IPS-18c (cell line): Measurements from ENCODE around the gene RASGEF1B.

Source experiments
- H3K4me3 ChIP-seq: 2 replicates; pipeline ENCODE4 v1.7.0; 2013; ENCODE audit warnings: low read depth, mild to moderate bottlenecking, low read length, moderate library complexity; ENCODE audit not compliant: insufficient read depth
- H3K9me3 ChIP-seq: one replicate; pipeline ENCODE4 v1.6.1; 2013; ENCODE audit warnings: mild to moderate bottlenecking, low read length, moderate library complexity; ENCODE audit not compliant: control insufficient read depth, insufficient read depth

RASGEF1B gene

DNA sequence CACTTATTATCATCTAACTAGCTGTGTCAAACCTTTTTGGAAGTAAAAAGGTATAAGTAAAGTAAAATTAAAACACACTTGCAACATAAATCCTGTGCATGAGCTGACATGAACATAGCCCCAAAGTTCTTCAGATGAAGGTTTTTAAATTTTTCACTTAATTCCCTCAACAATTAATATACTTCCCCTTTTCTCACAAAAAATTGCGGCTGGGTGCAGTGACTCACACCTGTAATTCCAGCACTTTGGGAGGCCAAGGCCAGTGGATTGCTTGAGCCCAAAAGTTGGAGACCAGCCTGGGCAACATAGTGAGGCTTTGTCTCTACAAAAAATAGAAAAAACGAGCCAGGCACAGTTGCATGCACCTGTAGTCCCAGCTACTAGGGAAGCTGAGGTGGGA lies 16.8 kb downstream of the RASGEF1B start:
- Histone ChIP-seq H3K4me3 (no peak overlapping the region), H3K9me3 (no peaks in the 10 kb centered on the region)

DNA sequence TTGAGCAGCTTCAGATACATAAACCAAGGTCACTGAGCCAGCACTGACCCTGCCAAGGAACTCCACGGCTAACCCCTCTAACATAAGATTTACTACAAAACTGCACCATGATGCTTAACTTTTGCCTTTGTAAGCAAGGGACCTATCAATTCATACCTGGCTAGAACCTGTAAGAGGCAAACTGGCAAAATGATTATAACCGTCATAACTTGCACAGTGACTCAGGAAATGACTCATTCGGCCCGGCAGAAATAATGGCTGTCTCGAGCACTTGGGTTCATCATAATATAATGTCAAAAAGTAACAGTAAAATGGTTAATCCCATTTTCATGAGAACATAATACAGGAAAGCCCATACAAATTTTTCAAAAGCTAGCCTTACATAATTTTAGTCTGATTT lies 17.2 kb downstream of the RASGEF1B start:
- Histone ChIP-seq H3K9me3 (no peaks in the 10 kb centered on the region), H3K4me3 (no peak overlapping the region)

DNA sequence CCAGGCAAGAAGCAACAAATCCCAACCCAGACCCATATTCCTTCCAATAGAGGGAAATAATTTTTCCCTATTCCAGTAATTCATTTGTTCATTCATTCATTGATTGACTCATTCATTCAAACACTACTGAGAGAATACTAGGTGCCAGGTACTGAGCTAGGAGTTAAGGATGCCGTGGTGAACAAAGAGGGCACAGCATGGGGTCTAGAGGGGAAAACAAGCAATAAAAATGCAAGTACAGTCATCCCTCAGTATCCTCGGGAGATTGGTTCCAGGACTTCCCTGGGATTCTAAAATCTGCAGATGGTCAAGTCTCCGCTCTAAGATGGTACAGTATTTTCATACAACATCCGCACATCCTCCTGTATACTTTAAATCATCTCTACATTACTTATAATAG lies 18.7 kb downstream of the RASGEF1B start:
- no peak overlapping the region for H3K4me3 ChIP-seq
- H3K9me3 ChIP-seq = no peaks in the 10 kb centered on the region

DNA sequence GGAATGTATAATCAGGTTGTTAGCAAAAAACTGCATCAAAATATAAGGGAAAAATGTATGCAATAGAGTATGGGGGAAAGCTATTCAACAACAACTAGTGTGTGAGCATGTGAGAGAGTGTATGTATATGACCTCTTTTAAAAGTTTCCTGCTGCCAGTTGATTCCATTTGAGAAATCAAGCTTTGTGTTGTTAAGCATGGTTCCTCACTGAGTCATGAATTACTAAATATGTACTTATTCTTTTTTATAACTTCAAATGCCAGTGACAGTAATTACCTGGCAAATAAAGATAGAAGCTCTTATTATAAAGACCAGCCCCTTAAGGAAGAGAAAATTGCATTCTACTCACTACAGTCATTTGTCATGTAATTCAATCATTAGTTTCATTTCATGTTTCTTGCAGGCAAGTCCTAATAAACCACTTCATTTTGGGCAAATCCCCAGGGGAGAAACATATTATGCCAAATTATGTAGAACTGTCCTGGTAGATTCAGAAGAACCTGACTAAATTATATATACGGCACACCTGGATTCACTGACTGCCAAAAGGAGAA lies 19.2 kb downstream of the RASGEF1B start:
- H3K9me3 ChIP-seq = no peaks in the 10 kb centered on the region
- H3K4me3 ChIP-seq = no peak overlapping the region

DNA sequence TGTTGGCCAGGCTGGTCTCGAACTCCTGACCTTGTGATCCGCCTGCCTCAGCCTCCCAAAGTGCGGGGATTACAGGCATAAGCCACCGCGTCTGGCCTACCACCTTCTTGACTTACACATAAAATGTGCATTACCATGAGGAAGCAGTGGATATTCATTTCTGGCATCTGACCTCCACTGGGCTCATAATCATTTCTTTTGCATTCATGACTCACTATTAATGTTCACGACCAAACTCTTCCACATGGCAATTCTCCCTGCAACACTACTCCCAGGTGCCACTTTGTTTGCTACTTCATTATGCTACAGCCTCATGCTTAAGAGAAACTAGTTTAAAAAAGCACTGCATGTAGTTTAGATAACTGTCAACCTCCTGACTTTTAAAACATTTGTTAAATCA lies 22.7 kb downstream of the RASGEF1B start:
- Histone ChIP-seq H3K4me3 (no peak overlapping the region), H3K9me3 (no peaks in the 10 kb centered on the region)

DNA sequence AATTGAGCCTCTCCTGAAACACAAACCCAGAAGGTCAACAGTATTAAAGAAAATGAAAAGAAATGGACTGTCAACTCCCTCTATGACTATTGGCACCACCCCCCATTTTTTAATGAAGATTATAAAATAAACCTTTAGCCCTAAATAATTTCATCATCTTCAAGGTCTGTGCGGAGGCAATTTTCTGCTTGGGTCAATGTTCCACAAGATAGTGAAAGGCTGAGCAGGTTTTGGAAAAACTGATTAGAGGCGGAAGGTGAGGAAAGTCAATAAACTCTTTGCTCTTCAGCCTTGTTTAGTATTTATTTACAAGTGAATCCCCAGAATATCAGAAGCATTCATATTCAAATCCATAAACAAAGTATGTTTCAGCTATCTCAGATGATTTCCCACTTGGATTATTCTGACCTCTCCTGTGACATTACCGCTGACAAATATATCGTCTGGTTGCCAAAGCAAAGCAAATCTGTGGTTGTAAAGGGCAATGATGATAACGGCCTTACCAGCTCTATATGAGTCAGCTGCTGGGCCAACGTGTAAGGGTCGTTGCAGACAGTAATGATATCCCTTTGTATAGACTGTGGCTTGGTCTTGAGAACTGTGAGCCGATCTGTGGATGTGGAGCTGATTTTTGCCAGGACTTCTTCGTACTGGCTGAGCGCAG lies 24.0 kb downstream of the RASGEF1B start:
- H3K4me3 ChIP-seq = no peak overlapping the region
- H3K9me3 ChIP-seq = no peaks in the 10 kb centered on the region

DNA sequence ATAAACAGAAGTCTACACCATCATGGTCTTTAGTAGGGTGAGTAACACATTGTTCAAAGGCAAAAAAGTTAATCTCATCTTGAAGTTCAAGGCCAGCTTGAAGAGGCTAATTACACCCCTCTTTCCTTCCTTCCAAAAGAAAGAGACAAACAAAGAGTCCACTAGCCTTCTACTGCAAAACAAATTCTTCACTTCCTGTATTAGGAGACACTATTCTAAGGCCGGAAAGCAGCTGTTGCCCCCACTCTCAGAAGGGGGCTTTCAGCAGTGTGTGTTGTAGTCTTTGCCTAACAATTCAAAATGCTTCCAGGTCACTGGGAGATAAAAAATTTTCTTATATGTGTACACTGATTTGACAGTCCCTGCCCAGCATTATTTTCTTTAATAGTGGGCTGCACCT lies 25.1 kb downstream of the RASGEF1B start:
- H3K4me3 ChIP-seq = no peak overlapping the region

DNA sequence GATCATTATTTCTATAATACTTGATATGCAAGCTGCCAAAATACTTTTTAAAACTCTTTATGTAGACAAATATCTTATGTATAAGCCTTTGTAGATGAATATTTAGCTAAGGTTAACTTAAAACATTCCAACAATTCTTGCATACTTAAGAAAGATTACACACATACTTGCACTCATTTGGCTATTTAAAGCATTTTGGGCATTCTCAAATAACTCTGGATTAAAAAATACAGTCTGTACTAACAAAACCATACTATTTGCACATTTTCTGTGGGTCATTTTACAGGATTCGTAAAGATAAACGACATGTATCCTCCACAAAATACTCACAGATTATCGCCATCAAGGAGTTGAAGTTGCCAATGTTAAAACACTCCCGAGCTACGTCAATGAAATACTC lies 26.5 kb downstream of the RASGEF1B start:
- no peak overlapping the region for H3K4me3 ChIP-seq
- no peaks in the 10 kb centered on the region for H3K9me3 ChIP-seq

More for the DNA sequence above, 25.1 kb downstream of the RASGEF1B start:
- no peaks in the 10 kb centered on the region for H3K9me3 ChIP-seq

DNA sequence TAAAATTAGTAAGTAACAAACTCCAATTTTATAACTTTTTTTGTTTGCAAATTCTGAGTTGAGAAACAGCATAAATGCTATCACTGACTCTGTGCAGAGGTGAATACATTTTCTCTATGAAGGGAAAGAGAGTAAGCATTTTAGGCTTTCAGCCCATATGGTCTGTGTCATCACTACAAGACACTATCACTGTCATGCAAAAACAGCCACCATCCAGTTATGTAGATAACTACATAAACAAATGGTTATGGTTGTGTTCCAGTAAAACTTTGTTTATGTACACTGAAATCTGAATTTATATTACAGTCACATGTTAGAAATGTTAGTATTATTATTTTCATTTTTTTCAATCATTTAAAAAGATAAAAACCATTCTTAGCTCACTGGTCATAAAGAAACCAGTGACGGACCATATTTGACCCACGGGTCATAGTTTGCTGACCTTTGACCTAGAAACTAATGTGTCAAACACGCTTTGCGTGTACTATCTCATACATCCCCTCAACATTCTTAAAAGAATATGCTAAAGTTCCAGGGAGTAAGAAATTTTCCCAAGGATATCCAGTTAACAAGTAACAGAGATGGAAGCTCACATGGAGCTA lies 29.1 kb downstream of the RASGEF1B start:
- Histone ChIP-seq H3K4me3 (no peak overlapping the region), H3K9me3 (no peaks in the 10 kb centered on the region)

DNA sequence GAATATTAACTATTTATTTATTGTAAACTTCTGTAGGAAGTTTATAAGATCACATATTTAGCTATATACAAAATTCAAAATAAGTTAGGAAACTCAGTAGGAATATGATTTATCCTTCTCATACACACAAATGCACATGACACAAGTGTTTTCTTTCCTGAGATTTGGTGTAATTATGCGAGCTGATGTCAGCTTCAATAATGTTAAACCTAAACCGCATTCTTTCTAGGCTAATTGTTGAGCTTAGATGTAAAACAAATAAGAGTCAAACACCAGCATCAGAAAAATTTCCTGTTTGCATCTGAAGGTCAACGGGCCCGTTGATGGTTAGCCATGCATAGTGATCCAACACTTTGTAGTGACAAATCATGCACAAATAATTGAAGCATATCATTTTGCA lies 30.8 kb downstream of the RASGEF1B start:
- Histone ChIP-seq H3K4me3 (no peak overlapping the region), H3K9me3 (no peaks in the 10 kb centered on the region)

DNA sequence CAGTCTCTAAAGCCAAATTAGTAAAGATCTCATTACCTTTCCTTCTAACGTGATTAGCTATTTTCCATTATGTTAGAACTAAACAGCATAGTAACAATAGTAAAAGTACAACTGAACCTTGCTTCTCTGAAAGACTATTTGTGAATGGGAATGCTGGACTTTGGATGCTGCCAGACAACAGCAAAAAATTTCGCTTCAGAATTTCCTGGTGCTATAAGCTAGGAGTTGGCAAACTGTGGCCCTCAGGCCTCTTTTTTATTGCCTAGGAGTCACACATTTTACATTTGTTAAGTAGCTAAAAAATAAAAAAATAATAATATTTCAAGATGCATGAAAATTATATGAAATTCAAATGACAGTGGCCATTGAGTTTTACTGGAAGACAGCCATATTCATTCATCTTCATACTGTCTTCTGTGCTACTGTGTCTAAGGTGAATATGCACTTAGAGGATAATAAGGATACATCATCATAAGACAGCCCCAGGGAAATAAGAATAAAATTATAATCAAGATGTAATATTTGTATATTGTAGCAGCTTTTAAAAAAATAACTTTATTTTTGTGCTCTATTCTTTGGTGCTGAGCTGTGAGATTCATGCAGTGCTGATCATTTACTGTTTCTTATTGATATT lies 34.6 kb downstream of the RASGEF1B start:
- Histone ChIP-seq H3K9me3 (no peaks in the 10 kb centered on the region), H3K4me3 (no peak overlapping the region)

DNA sequence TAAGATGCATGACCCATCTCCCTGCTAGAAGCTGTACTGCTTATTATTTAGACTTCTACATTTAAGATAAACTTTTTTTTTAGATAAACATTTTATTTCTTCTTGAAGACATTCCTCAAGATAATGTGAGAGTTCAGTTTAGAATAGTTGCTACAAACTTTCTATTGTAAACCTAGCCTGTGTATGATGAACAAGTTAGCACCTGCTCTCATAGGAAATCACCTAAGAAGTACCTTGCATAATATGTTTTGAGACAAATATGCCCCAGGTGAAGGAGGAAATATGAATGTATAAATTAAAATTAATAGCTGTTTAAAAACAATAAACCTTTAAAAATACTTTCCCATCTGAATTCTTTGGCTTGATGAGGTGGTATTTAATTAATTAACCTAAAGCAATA lies 35.6 kb downstream of the RASGEF1B start:
- Histone ChIP-seq H3K9me3 (no peaks in the 10 kb centered on the region), H3K4me3 (no peak overlapping the region)

DNA sequence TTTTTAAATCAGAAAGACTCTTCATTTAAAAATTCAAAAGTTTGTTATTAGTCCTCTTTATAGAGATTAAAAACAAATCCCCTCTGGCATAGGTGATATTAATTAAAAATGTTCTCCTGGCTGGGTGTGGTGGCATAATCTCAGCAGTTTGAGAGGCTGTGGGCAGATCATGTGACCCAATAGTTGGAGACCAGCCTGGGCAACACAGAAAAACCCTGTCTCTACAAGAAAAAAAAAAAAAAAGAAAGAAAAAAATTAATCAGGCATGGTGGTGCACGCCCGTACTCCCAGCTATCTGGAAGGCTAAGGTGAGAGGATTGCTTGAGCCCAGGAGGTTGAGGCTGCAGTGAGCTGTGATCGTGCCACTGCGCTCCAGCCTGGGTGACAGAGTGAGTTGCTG lies 38.9 kb downstream of the RASGEF1B start:
- no peaks in the 10 kb centered on the region for H3K9me3 ChIP-seq
- no peak overlapping the region for H3K4me3 ChIP-seq

DNA sequence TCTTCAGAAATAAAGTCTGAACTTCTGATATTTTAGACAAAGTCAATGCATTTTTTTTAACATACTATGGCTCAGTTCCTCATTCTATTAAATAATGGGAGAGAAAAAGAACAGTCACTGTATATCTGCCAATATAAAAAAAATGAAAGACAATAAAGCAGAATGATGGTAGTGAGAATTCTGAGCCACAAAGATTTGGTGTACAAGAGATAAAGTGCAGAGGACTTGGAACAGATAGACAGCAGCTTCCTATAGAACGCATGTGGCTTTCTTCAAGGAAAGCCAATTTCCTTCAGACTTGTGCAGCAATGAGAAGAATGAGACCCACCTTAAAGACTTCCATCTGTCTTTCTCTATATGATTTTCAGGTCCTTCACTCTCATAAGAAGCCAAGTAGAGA lies 39.7 kb downstream of the RASGEF1B start:
- no peaks in the 10 kb centered on the region for H3K9me3 ChIP-seq
- H3K4me3 ChIP-seq = no peak overlapping the region

DNA sequence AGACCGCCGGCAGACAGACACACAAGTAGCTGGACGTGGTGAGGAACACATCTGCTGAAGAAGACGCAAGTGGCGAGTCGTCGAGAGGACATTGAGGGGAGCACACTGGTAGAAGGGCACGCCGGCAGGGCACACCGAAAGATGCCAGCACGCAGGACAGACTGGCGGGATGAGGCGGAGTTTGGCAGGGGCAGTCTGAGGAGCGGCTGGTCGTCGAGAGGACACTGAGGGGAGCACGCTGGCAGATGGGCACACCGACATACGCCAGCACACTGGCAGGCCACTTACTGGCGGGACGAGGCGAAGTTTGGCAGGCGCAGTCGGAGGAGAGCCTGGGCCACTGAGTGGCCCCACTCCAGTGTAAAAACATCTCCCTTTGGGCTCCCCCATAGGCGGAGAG lies 42.1 kb downstream of the RASGEF1B start:
- Histone ChIP-seq H3K9me3 (no peaks in the 10 kb centered on the region), H3K4me3 (no peak overlapping the region)

DNA sequence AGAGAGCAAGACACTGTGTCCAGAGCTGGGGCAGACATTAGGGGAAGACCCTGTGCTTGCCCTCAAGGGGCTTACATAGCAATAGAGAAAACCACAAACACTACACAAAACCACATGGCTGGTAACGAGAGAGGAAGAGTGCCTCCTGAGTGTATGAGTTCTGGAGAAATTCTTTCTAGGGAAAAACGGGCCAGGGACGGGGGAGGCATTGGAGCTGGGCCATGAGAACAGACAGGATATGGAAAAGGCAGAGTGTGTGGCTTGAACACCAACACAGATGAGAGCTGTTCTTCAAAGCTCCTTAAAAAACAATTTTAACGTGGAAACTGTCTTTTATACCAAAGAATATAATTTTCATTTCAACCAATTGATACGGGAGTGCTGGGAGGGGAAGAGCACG lies 42.7 kb downstream of the RASGEF1B start:
- no peaks in the 10 kb centered on the region for H3K9me3 ChIP-seq

DNA sequence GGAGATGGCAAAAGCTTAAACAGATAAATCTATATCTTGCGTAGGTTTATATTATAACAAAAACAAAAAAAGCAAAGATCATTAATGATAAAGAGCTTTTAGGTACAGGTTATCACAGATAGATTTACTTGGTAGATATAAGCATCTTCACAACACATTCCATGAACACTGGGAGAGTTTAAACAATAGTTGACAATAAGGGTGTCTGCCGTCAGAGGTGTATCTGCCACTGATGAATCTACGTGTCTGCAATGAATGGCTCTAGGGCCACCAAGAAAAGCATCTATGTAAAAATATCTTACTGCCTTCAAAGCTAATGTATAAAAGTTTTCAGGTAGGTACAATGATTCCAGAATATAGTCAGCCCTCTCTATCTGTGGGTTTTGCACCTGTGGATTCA lies 43.7 kb downstream of the RASGEF1B start:
- no peak overlapping the region for H3K4me3 ChIP-seq

More for the DNA sequence above, 42.7 kb downstream of the RASGEF1B start:
- no peak overlapping the region for H3K4me3 ChIP-seq

DNA sequence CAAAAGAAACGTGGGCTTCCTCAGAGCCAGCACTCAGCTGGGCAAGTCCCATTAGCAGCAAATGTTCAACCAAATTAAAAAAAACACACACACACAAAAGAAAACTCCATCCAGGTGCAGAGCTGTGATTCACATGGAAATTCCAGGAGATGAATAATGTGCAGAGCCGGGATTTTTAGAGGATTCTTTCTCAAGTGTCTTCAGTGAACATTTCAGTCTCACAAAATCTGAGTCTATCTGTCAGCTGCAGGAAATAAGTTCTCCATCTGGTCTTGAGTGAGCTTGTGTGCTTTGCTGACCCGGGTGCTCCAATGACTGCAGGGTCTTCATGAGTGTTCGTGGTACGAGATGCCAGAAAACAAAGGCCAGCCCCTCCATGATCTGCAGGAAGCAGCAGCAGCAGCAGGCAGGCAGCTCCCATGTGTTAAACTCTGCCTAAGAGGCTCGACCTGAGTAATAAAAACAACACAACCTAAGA lies 44.3 kb downstream of the RASGEF1B start:
- no peak overlapping the region for H3K4me3 ChIP-seq
- H3K9me3 ChIP-seq = no peaks in the 10 kb centered on the region

More for the DNA sequence above, 43.7 kb downstream of the RASGEF1B start:
- no peaks in the 10 kb centered on the region for H3K9me3 ChIP-seq
